Spleen (tissue), 11 donors: Measurements from ENCODE around the gene NTF4. TPM values are rescaled to one million over a fixed set of nuclear protein-coding genes. Genes with fewer than 3 reads are reported as not detected.
"Not testable (repeated sequence)": the region's sequence is repeated elsewhere in the genome, so short reads cannot be mapped to it uniquely, and the experiment has no call there.

Experiments used
- DNase-seq: peaks from one replicate; pipeline ENCODE4 v3.0.0-alpha.2; 2020
- H3K27ac ChIP-seq, 8 donors: fragments of 200-600 bp; sonication (generic) in 7 of 8; 1 replicate in 4 of 8; 2 replicates in 4 of 8; pipeline versions ENCODE4 v1.5.0 to v1.8.0; 2016 to 2021; ENCODE audit warnings: inconsistent platforms in 4 of 8, mild to moderate bottlenecking in 4 of 8, moderate library complexity in 1 of 8
- H3K27me3 ChIP-seq, 7 donors: fragments of 200-600 bp; sonication (generic) in 6 of 7; replicated peaks in 1 of 7; 1 replicate in 4 of 7; 2 replicates in 3 of 7; pipeline versions ENCODE4 v1.5.0 to v1.8.0; 2016 to 2021; ENCODE audit warnings: inconsistent platforms in 3 of 7, mild to moderate bottlenecking in 1 of 7
- H3K36me3 ChIP-seq, 6 donors: fragments of 200-600 bp; sonication (generic) in 5 of 6; 1 replicate in 4 of 6; 2 replicates in 2 of 6; pipeline versions ENCODE4 v1.5.0 to v1.8.0; 2016 to 2021; ENCODE audit warnings: inconsistent platforms in 2 of 6
- H3K4me1 ChIP-seq, 6 donors: fragments of 200-600 bp; sonication (generic) in 5 of 6; 1 replicate in 3 of 6; 2 replicates in 3 of 6; pipeline versions ENCODE4 v1.5.0 to v1.8.0; 2016 to 2021; ENCODE audit warnings: inconsistent platforms in 3 of 6
- H3K4me3 ChIP-seq, 8 donors: fragments of 200-600 bp; sonication (generic) in 7 of 8; 1 replicate in 4 of 8; 2 replicates in 4 of 8; pipeline versions ENCODE4 v1.5.0 to v1.8.0; 2016 to 2021; ENCODE audit warnings: inconsistent platforms in 4 of 8, mild to moderate bottlenecking in 4 of 8, moderate library complexity in 2 of 8
- H3K9me3 ChIP-seq, 8 donors: fragments of 200-600 bp; sonication (generic) in 7 of 8; 1 replicate in 4 of 8; 2 replicates in 4 of 8; pipeline versions ENCODE4 v1.5.0 to v1.8.0; 2016 to 2021; ENCODE audit warnings: inconsistent platforms in 4 of 8
- CTCF ChIP-seq, 11 experiments: fragments of 200-600 bp in 7 of 11; fragments of 450-650 bp in 4 of 11; sonication (generic) in 4 of 11; IDR thresholded peaks in 8 of 11; conservative IDR thresholded peaks in 3 of 11; 1 replicate in 7 of 11; 2 replicates in 4 of 11; pipeline versions ENCODE4 v1.4.0 to v1.8.0; 2016 to 2021; ENCODE audit warnings: antibody characterized with exemption in 11 of 11, inconsistent platforms in 4 of 11, mild to moderate bottlenecking in 1 of 11
- POLR2A ChIP-seq, 3 donors: fragments of 450-650 bp; IDR thresholded peaks; one replicate each; pipeline ENCODE4 v1.5.1; 2017; ENCODE audit warnings: antibody characterized with exemption in 3 of 3, mild to moderate bottlenecking in 1 of 3
- POLR2AphosphoS5 ChIP-seq, 3 donors: sonication (generic); formaldehyde crosslinking; IDR thresholded peaks; one replicate each; pipeline ENCODE4 v1.5.1; 2017; ENCODE audit warnings: antibody characterized with exemption in 3 of 3
- WGBS, 5 donors: extraction: QIAGEN DNeasy Blood & Tissue Kit in 3 of 5; methylation state at CpG; one replicate each; pipeline versions ENCODE4 v1.1.5 to v1.1.7; 2013 to 2018; 5-methylcytosine and 5-hydroxymethylcytosine counted together
- intact Hi-C: fragments of 100-400 bp; cut with DNase I; formaldehyde crosslinking; loops from one replicate; pipeline ENCODE4 v1.15.0; 2023; ENCODE audit warnings: low total_unique reads
- polyA plus RNA-seq, 3 donors: library from polyadenylated mRNA; stranded (reverse); fragments of 200-250 nt; gene quantifications; one replicate each; pipeline ENCODE4 v1.2.1, GENCODE V29; 2013
- total RNA-seq, 7 donors: library from RNA; depleted of rRNA in 3 of 7; stranded (reverse); fragments of >200 nt in 3 of 7; fragmentation: NEBNext Ultra II Directional in 4 of 7; extraction: Animal tissue kit (Norgen Biotek cat#: 25700) in 4 of 7; gene quantifications; one replicate each; pipeline versions ENCODE4 v1.1.0 to v1.2.1, GENCODE V29; 2016 to 2021
- donor health status: healthy with polysubstance abuse.
- donor health status: DM: no; HTN: no; CAD: no; lungs with moderate emphysema.
- donor health status: DM: no; HTN: no; CAD: no.
- donor health status: Bipolar disorder and iron deficiency.
- donor health status: healthy.
- donor health status: DM: no; HTN: no; CAD: no.
- donor health status: DM: yes; HTN: yes; CAD: no.

Gene NTF4
- total and polyA plus RNA-seq, 10 donors = not detected

GRCh38 chr19:49056101-49056901, 8.3 kb downstream of the NTF4 start:
- Histone ChIP-seq H3K27ac (no peak overlapping the region), H3K36me3 (no peaks in the 10 kb centered on the region), H3K4me3 (peak overlapping the region; percentile 33 to 73 (median 51)), H3K9me3 (no peaks in the 10 kb centered on the region), H3K27me3 (peaks cover 0 to 63% (median 26%) of the 10 kb centered on the region in 7 donors), H3K4me1 (peaks cover 14 to 30% (median 23%) of the 10 kb centered on the region in 6 donors)
- intact Hi-C loops = no loop called here
- no peak for TF ChIP-seq POLR2A (IDR thresholded peaks at IDR 0.05)
- peak in 7 of 11 experiments; percentile 16 to 55 (median 45) for TF ChIP-seq CTCF (IDR thresholded peaks at IDR 0.05 in 8 of 11, conservative IDR thresholded peaks at IDR 0.05 in 3 of 11)
- peak in 1 of 3 donors; percentile 45 for TF ChIP-seq POLR2AphosphoS5 (IDR thresholded peaks at IDR 0.05)
- DNase-seq = peak; percentile 86
- 0 to 3% (median 1%) methylated on average over 10 to 63 of the region's 63 CpGs for WGBS, 5 donors

DNA sequence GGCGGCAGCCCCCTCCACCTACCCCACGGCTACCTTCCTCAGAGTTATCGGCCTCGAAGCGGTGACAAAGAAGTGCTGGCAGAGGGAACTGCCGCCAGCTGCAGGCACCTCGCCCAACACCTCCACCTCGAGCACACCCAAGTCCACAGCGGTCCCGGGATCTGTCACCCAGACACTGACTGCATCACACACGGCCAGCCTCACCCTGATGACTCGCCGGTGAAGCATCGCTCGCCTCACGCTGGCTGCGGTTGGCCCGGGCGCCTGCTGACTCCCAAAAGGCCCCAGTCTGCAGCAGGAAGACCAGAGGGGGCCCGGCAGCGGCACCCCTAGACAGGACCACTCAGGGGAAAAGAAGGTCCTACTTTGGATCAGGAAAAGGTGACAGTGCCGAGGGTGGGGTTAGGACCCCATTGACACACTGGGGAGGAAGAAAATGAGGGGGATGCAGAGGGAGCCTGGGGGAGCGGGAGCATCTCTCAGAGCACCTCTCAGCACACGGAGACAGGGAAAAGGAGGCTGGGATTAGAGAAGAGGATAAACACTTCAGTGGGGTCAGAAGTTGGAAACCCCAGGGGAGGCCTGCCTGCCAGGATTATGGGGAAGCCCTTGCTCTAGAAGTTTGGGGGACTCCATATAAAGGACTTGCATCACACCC, 14.1 kb downstream of the NTF4 start:
- DNase-seq, H3K9me3 ChIP-seq, H3K4me3 ChIP-seq, H3K27ac ChIP-seq, intact Hi-C loops, H3K27me3 ChIP-seq, H3K4me1 ChIP-seq, H3K36me3 ChIP-seq: not testable (repeated sequence)
- 80 to 92% (median 86%) methylated on average over 18 to 24 of the region's 24 CpGs for WGBS, 5 donors

GRCh38 chr19:49049834-49050233, 14.8 kb downstream of the NTF4 start:
- 80 to 87% (median 83%) methylated on average over 2 to 3 of the region's 4 CpGs for WGBS, 5 donors
- H3K36me3 ChIP-seq, H3K4me1 ChIP-seq, intact Hi-C loops, H3K27ac ChIP-seq, DNase-seq, H3K4me3 ChIP-seq, H3K9me3 ChIP-seq, H3K27me3 ChIP-seq: not testable (repeated sequence)

GRCh38 chr19:49049011-49049410, 15.6 kb downstream of the NTF4 start, which contains the start of gene CGB8:
Gene CGB8 (minus strand): TSS chr19:49049111. CDS start chr19:49048739, 372 bp downstream.
- DNase-seq, H3K9me3 ChIP-seq, H3K27me3 ChIP-seq, H3K4me3 ChIP-seq, H3K27ac ChIP-seq, H3K36me3 ChIP-seq, intact Hi-C loops, H3K4me1 ChIP-seq: not testable (repeated sequence)
- 68 to 76% (median 69%) methylated on average over 6 to 10 of the region's 12 CpGs for WGBS, 5 donors

- H3K27me3 ChIP-seq, H3K27ac ChIP-seq, intact Hi-C loops, DNase-seq, H3K4me1 ChIP-seq, H3K4me3 ChIP-seq, H3K36me3 ChIP-seq, H3K9me3 ChIP-seq: not testable (repeated sequence)
- WGBS, 5 donors = 69 to 78% (median 73%) methylated on average over 6 to 15 of the region's 15 CpGs
Measured at GRCh38 chr19:49043548-49043947, 21.1 kb downstream of the NTF4 start, which contains the start of gene CGB5. Gene CGB5 (plus strand): TSS chr19:49043848. CDS start chr19:49044210, 362 bp downstream.

- H3K4me1 ChIP-seq, intact Hi-C loops: not testable (repeated sequence)
- WGBS, 5 donors = 82 to 96% (median 85%) methylated on average over 1 to 4 of the region's 4 CpGs
Measured at GRCh38 chr19:49042666-49043065, 22.0 kb downstream of the NTF4 start.

More at GRCh38 chr19:49042666-49043065, 22.0 kb downstream of the NTF4 start:
- not testable (repeated sequence) for H3K27me3 ChIP-seq, H3K9me3 ChIP-seq, DNase-seq, H3K4me3 ChIP-seq, H3K27ac ChIP-seq, H3K36me3 ChIP-seq
